Keratinocyte (primary cell): Measurements from ENCODE around the gene MAP3K20. TPM values are rescaled to one million over a fixed set of nuclear protein-coding genes. Genes with fewer than 3 reads are reported as not detected.
"Not testable (repeated sequence)": the region's sequence is repeated elsewhere in the genome, so short reads cannot be mapped to it uniquely, and the experiment has no call there.

Source experiments
- DNase-seq: peaks from one replicate; pipeline ENCODE4 v3.0.0-alpha.2; 2011; ENCODE audit warnings: low read depth, missing footprints, low spot score
- FAIRE-seq: peaks from 2 replicates; lab custom pipeline; 2011; peaks lifted over from hg19 to GRCh38; lab: Jason Lieb, UNC
- H2AFZ ChIP-seq: 2 replicates; pipeline ENCODE4 v1.6.0; 2012; ENCODE audit warnings: low read length, control low read depth, inconsistent platforms; ENCODE audit not compliant: control insufficient read depth
- H3K27ac ChIP-seq: 2 replicates; pipeline ENCODE4 v1.5.1; 2011; ENCODE audit warnings: low read length; ENCODE audit not compliant: control insufficient read depth, insufficient read depth
- H3K27me3 ChIP-seq: 3 replicates; pipeline ENCODE4 v1.6.0; 2011; ENCODE audit warnings: low read length; ENCODE audit not compliant: control insufficient read depth, insufficient read depth; ENCODE audit errors: extremely low read depth
- H3K36me3 ChIP-seq, 2 experiments: 2 replicates in 1 of 2; 3 replicates in 1 of 2; pipeline ENCODE4 v1.5.1; 2011; ENCODE audit warnings: low read length in 2 of 2, mild to moderate bottlenecking in 1 of 2; ENCODE audit not compliant: control insufficient read depth in 2 of 2, insufficient read depth in 2 of 2; ENCODE audit errors: extremely low read depth in 1 of 2
- H3K4me1 ChIP-seq: 3 replicates; pipeline ENCODE4 v1.5.1; 2011; ENCODE audit warnings: low read length; ENCODE audit not compliant: control insufficient read depth, insufficient read depth; ENCODE audit errors: extremely low read depth
- H3K4me2 ChIP-seq: 3 replicates; pipeline ENCODE4 v1.6.0; 2011; ENCODE audit warnings: low read depth, low read length; ENCODE audit not compliant: control insufficient read depth, insufficient read depth; ENCODE audit errors: extremely low read depth
- H3K4me3 ChIP-seq, 3 experiments: fragments of 200-600 bp in 1 of 3; sonication (generic) in 1 of 3; 2 replicates in 2 of 3; 3 replicates in 1 of 3; pipeline ENCODE4 v1.5.1; 2011 to 2016; ENCODE audit warnings: low read length in 3 of 3, mild to moderate bottlenecking in 3 of 3, control low read depth in 2 of 3, inconsistent platforms in 1 of 3, low read depth in 1 of 3, mixed read lengths in 1 of 3, mixed run types in 1 of 3, moderate library complexity in 1 of 3; ENCODE audit not compliant: control insufficient read depth in 2 of 3, insufficient read depth in 2 of 3; ENCODE audit errors: extremely low read depth in 1 of 3
- H3K79me2 ChIP-seq: 2 replicates; pipeline ENCODE4 v1.6.0; 2012; ENCODE audit warnings: low read length; ENCODE audit not compliant: control insufficient read depth, insufficient read depth
- H3K9ac ChIP-seq: 3 replicates; pipeline ENCODE4 v1.6.0; 2011; ENCODE audit warnings: low read length; ENCODE audit not compliant: control insufficient read depth, insufficient read depth; ENCODE audit errors: extremely low read depth
- H3K9me1 ChIP-seq: 3 replicates; pipeline ENCODE4 v1.6.0; 2011; ENCODE audit warnings: low read length; ENCODE audit not compliant: control insufficient read depth, insufficient read depth; ENCODE audit errors: extremely low read depth
- H3K9me3 ChIP-seq: 2 replicates; pipeline ENCODE4 v1.5.1; 2012; ENCODE audit warnings: low read depth, low read length; ENCODE audit not compliant: control insufficient read depth
- H4K20me1 ChIP-seq: 3 replicates; pipeline ENCODE4 v1.6.0; 2011; ENCODE audit warnings: low read length; ENCODE audit not compliant: control insufficient read depth, insufficient read depth; ENCODE audit errors: extremely low read depth
- EZH2 ChIP-seq: IDR thresholded peaks from one replicate; pipeline ENCODE4 v1.6.1; 2012; ENCODE audit warnings: inconsistent platforms, mild to moderate bottlenecking, low read length, moderate library complexity
- dilution Hi-C: fragments of 300-500 bp; cut with MboI; formaldehyde crosslinking; loops from one replicate; pipeline ENCODE4 v1.7.0; 2020; ENCODE audit warnings: low sequenced_read_pairs; ENCODE audit not compliant: extremely low pct_ligation_motif_present
- polyA plus RNA-seq, 5 experiments: library from polyadenylated mRNA; depleted of rRNA in 3 of 5; stranded (reverse) in 3 of 5; stranded (forward) in 1 of 5; unstranded in 1 of 5; fragments of >200 nt; gene quantifications; 1 replicate in 1 of 5; 2 replicates in 3 of 5; 3 replicates in 1 of 5; pipeline versions ENCODE4 v1.2.1 to v1.2.3, GENCODE V29; 2011 to 2012; ENCODE audit warnings: missing spikeins in 2 of 5, low read depth in 1 of 5, low replicate concordance in 1 of 5
- TF ChIP-seq, protein P1 (sequence below), 3 experiments: IDR thresholded peaks in 1 of 3; conservative IDR thresholded peaks in 1 of 3; optimal IDR thresholded peaks in 1 of 3; 2 replicates in 2 of 3; 3 replicates in 1 of 3; pipeline versions ENCODE3 to v1.5.1; 2011; ENCODE audit warnings: low read length in 3 of 3, mild to moderate bottlenecking in 3 of 3, moderate library complexity in 2 of 3, control low read depth in 1 of 3, inconsistent platforms in 1 of 3; ENCODE audit not compliant: insufficient read depth in 2 of 3; ENCODE audit errors: extremely low read depth in 1 of 3

Gene MAP3K20
- polyA plus RNA-seq, 1 donor (not counting 4 experiments of a cell fraction or from before 2014, with no cell fraction given) = 31.7 TPM

DNA sequence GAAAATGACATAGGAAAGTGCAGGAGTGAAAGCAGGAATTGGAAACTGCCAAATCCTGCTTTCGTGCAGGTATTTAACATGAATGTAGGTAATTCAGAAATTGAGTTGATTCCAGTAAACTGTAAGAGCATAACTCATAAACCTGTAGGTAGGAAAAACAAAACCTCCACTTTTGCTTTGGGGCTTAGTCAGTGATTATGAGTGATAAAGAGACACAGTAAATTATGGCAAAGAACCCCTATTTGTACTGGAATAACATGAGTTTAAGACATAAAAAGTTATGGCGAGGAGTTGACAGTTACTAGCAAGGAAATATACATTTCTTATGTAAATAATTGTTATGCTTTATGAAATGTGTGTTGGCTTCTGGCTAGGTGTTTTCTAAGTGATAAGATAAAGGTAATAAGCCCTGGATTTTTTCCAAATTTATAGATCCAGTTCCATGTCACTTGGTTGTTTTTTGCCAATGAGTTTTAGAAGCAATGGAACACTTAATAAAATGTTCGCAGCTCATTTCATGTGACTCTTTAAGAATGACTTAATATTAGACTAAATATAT lies 17.3 kb downstream of the MAP3K20 start:
- Histone ChIP-seq H3K9me1 (no peaks in the 10 kb centered on the region), H3K4me1 (peaks cover 15% of the 10 kb centered on the region), H2AFZ (no peak overlapping the region), H3K4me2 (peak overlapping the region; percentile 38), H3K79me2 (peaks cover 28% of the 10 kb centered on the region), H3K27ac (peak overlapping the region; percentile 6), H3K4me3 (no peak overlapping the region), H3K9me3 (no peaks in the 10 kb centered on the region), H3K27me3 (no peaks in the 10 kb centered on the region), H3K36me3 (peaks cover 2 to 14% of the 10 kb centered on the region in 2 experiments), H4K20me1 (no peaks in the 10 kb centered on the region), H3K9ac (no peak overlapping the region)
- dilution Hi-C loops = no loop called here
- no peak for DNase-seq
- no peak for TF ChIP-seq EZH2
- TF ChIP-seq, protein P1, sequence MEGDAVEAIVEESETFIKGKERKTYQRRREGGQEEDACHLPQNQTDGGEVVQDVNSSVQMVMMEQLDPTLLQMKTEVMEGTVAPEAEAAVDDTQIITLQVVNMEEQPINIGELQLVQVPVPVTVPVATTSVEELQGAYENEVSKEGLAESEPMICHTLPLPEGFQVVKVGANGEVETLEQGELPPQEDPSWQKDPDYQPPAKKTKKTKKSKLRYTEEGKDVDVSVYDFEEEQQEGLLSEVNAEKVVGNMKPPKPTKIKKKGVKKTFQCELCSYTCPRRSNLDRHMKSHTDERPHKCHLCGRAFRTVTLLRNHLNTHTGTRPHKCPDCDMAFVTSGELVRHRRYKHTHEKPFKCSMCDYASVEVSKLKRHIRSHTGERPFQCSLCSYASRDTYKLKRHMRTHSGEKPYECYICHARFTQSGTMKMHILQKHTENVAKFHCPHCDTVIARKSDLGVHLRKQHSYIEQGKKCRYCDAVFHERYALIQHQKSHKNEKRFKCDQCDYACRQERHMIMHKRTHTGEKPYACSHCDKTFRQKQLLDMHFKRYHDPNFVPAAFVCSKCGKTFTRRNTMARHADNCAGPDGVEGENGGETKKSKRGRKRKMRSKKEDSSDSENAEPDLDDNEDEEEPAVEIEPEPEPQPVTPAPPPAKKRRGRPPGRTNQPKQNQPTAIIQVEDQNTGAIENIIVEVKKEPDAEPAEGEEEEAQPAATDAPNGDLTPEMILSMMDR (optimal IDR thresholded peaks at IDR 0.05 in 1 of 3, IDR thresholded peaks at IDR 0.05 in 1 of 3, conservative IDR thresholded peaks at IDR 0.05 in 1 of 3; ENCODE audit: extremely low read depth in 1 of 3, insufficient read depth in 2 of 3, low read length in 3 of 3) = no peak
- FAIRE-seq = peak; percentile 36

DNA sequence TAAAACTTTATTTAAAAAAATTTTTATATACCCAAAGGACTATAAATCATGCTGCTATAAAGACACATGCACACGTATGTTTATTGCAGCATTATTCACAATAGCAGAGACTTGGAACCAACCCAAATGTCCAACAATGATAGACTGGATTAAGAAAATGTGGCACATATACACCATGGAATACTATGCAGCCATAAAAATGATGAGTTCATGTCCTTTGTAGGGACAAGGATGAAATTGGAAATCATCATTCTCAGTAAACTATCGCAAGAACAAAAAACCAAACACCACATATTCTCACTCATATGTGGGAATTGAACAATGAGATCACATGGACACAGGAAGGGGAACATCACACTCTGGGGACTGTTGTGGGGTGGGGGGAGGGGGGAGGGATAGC lies 18.0 kb downstream of the MAP3K20 start:
- dilution Hi-C loops, H3K4me2 ChIP-seq, H3K9ac ChIP-seq, H3K27ac ChIP-seq, H2AFZ ChIP-seq, H4K20me1 ChIP-seq, H3K9me3 ChIP-seq, H3K4me3 ChIP-seq, H3K9me1 ChIP-seq, H3K27me3 ChIP-seq, DNase-seq, FAIRE-seq: not testable (repeated sequence)
- H3K4me1 ChIP-seq = peaks cover 15% of the 10 kb centered on the region
- peaks cover 2 to 14% of the 10 kb centered on the region in 2 experiments for H3K36me3 ChIP-seq
- H3K79me2 ChIP-seq = peaks cover 23% of the 10 kb centered on the region

DNA sequence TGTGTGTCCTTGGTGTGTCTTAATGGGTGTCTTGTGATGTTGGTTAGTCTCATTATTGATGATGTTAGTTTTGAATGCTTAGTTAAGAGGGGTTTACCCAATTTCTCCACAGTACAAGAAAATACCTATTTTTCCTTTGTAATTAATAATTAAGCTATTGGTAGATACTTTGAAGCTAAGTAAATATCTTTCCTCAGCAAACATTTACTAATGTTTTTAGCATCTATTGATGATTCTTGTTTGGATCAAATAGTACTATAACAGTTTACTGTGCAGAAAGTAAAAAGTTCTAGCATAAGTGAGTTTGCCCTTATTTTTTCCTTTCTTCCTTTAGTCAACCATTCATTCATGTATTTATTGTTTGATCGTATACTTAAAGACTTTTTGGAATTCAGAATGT lies 19.1 kb downstream of the MAP3K20 start:
- Histone ChIP-seq H3K4me3 (no peak overlapping the region), H2AFZ (no peak overlapping the region), H4K20me1 (no peaks in the 10 kb centered on the region), H3K27me3 (no peaks in the 10 kb centered on the region), H3K9me1 (no peaks in the 10 kb centered on the region), H3K4me2 (no peak overlapping the region), H3K9ac (no peak overlapping the region), H3K36me3 (peaks cover 2 to 11% of the 10 kb centered on the region in 2 experiments), H3K27ac (no peak overlapping the region), H3K4me1 (peaks cover 15% of the 10 kb centered on the region), H3K9me3 (no peaks in the 10 kb centered on the region), H3K79me2 (peaks cover 16% of the 10 kb centered on the region)
- TF ChIP-seq, protein P1 (optimal IDR thresholded peaks at IDR 0.05 in 1 of 3, IDR thresholded peaks at IDR 0.05 in 1 of 3, conservative IDR thresholded peaks at IDR 0.05 in 1 of 3; ENCODE audit: extremely low read depth in 1 of 3, insufficient read depth in 2 of 3, low read length in 3 of 3) = no peak
- TF ChIP-seq EZH2 = no peak
- FAIRE-seq (no peak), DNase-seq (no peak)
- dilution Hi-C loops = no loop called here
